ENCODE results near the gene CHODL. TPM values are rescaled to one million over a fixed set of nuclear protein-coding genes. Genes with fewer than 3 reads are reported as not detected.

The CHODL gene
- total RNA-seq, result 0.30 and 2.1 TPM in 2 replicates

- no peak for DNase-seq (ENCODE audit: low read depth)
Observed at GRCh38 chr21:18244671-18245463, at the start of gene CHODL. Gene CHODL (plus strand): TSS chr21:18244833. CDS start chr21:18245224, 391 bp downstream.

- DNase-seq (ENCODE audit: low read depth), result no peak
Observed at GRCh38 chr21:18204931-18205330, 39.7 kb upstream of the CHODL start.

- no peak for DNase-seq (ENCODE audit: low read depth)
Observed at GRCh38 chr21:18218331-18218730, 26.3 kb upstream of the CHODL start.

- no peak for DNase-seq (ENCODE audit: low read depth)
Observed at GRCh38 chr21:18220498-18220897, 24.1 kb upstream of the CHODL start.

GRCh38 chr21:18222346-18222745, 22.3 kb upstream of the CHODL start:
- DNase-seq (ENCODE audit: low read depth), result no peak

- no peak for DNase-seq (ENCODE audit: low read depth)
Observed at GRCh38 chr21:18228060-18228739, 16.4 kb upstream of the CHODL start.

GRCh38 chr21:18235545-18235944, 9.1 kb upstream of the CHODL start:
- DNase-seq (ENCODE audit: low read depth), result no peak

- no peak for DNase-seq (ENCODE audit: low read depth)
Observed at GRCh38 chr21:18245464-18245967, 883 bp downstream of the CHODL start.

GRCh38 chr21:18248171-18248570, 3.5 kb downstream of the CHODL start:
- DNase-seq (ENCODE audit: low read depth), result no peak

GRCh38 chr21:18249672-18250071, 5.0 kb downstream of the CHODL start:
- no peak for DNase-seq (ENCODE audit: low read depth)

GRCh38 chr21:18251065-18251464, 6.4 kb downstream of the CHODL start:
- no peak for DNase-seq (ENCODE audit: low read depth)

- DNase-seq (ENCODE audit: low read depth), result no peak
Observed at GRCh38 chr21:18252256-18252655, 7.6 kb downstream of the CHODL start.

- DNase-seq (ENCODE audit: low read depth), result no peak
Observed at GRCh38 chr21:18252680-18253079, 8.0 kb downstream of the CHODL start.

- no peak for DNase-seq (ENCODE audit: low read depth)
Observed at GRCh38 chr21:18253221-18253620, 8.6 kb downstream of the CHODL start.

GRCh38 chr21:18253799-18254198, 9.2 kb downstream of the CHODL start:
- DNase-seq (ENCODE audit: low read depth), result no peak

GRCh38 chr21:18265944-18266343, 21.3 kb downstream of the CHODL start:
- no peak for DNase-seq (ENCODE audit: low read depth)

- no peak for DNase-seq (ENCODE audit: low read depth)
Observed at GRCh38 chr21:18267496-18267895, 22.9 kb downstream of the CHODL start.

- DNase-seq (ENCODE audit: low read depth), result no peak
Observed at GRCh38 chr21:18268906-18269305, 24.3 kb downstream of the CHODL start.

GRCh38 chr21:18269856-18270255, 25.2 kb downstream of the CHODL start:
- DNase-seq (ENCODE audit: low read depth), result no peak

- DNase-seq (ENCODE audit: low read depth), result no peak
Observed at GRCh38 chr21:18273400-18273799, 28.8 kb downstream of the CHODL start.

- DNase-seq (ENCODE audit: low read depth), result no peak
Observed at GRCh38 chr21:18274370-18274769, 29.7 kb downstream of the CHODL start.

GRCh38 chr21:18275781-18276180, 31.1 kb downstream of the CHODL start:
- DNase-seq (ENCODE audit: low read depth), result no peak

- no peak for DNase-seq (ENCODE audit: low read depth)
Observed at GRCh38 chr21:18285379-18285778, 40.7 kb downstream of the CHODL start.
